B cell (primary cell): ENCODE results near the gene TGFA. TPM values are rescaled to one million over a fixed set of nuclear protein-coding genes. Genes with fewer than 3 reads are reported as not detected.

Source experiments
- ATAC-seq: fragments of 200-7000 bp; cut with Tn5 transposase; one replicate; pipeline ENCODE4 v1.10.0; 2021; ENCODE audit warnings: low read depth, mild to moderate bottlenecking, moderate number of reproducible peaks, moderate library complexity
- CTCF ChIA-PET: fragments of 350-600 bp; sonication (Branson Sonifier 250); formaldehyde crosslinking; loops from one replicate; lab custom pipeline; 2021; ENCODE audit warnings: antibody characterized with exemption, inconsistent platforms; lab: Charles Lee
- POLR2A ChIA-PET: fragments of 350-600 bp; sonication (Branson Sonifier 250); formaldehyde crosslinking; loops from one replicate; lab custom pipeline; 2021; ENCODE audit warnings: antibody characterized with exemption; lab: Charles Lee
- DNase-seq: peaks from one replicate; pipeline ENCODE4 v3.0.0; 2013
- H2AFZ ChIP-seq: 2 replicates; pipeline ENCODE4 v1.6.1; 2012; ENCODE audit warnings: mild to moderate bottlenecking, low read depth, low read length; ENCODE audit not compliant: insufficient read depth, poor library complexity, severe bottlenecking
- H3K27ac ChIP-seq, 2 donors: 1 replicate in 1 of 2; 2 replicates in 1 of 2; pipeline ENCODE4 v1.5.1; 2012 to 2013; ENCODE audit warnings: low read length in 2 of 2, mild to moderate bottlenecking in 2 of 2, moderate library complexity in 1 of 2
- H3K27me3 ChIP-seq, 4 experiments: fragments of 200-600 bp in 1 of 4; sonication (generic) in 1 of 4; replicated peaks in 1 of 4; 1 replicate in 2 of 4; 2 replicates in 2 of 4; pipeline versions ENCODE4 v1.6.1 to v1.7.0; 2013 to 2016; ENCODE audit warnings: low read length in 3 of 4, mild to moderate bottlenecking in 2 of 4, mixed read lengths in 1 of 4, moderate library complexity in 1 of 4; ENCODE audit not compliant: insufficient read depth in 4 of 4, control insufficient read depth in 3 of 4; ENCODE audit errors: control extremely low read depth in 1 of 4
- H3K36me3 ChIP-seq, 2 experiments: replicated peaks in 1 of 2; 1 replicate in 1 of 2; 2 replicates in 1 of 2; pipeline versions ENCODE4 v1.6.1 to v1.7.1; 2013; ENCODE audit warnings: low read length in 1 of 2; ENCODE audit not compliant: insufficient read depth in 2 of 2, control insufficient read depth in 1 of 2; ENCODE audit errors: control extremely low read depth in 1 of 2, extremely low read depth in 1 of 2
- H3K4me1 ChIP-seq, 2 donors: fragments of 200-600 bp in 1 of 2; sonication (generic) in 1 of 2; 1 replicate in 1 of 2; 2 replicates in 1 of 2; pipeline versions ENCODE4 v1.5.1 to v1.6.1; 2013 to 2017; ENCODE audit warnings: low read length in 2 of 2; ENCODE audit not compliant: control insufficient read depth in 2 of 2, insufficient read depth in 2 of 2
- H3K4me2 ChIP-seq: replicated peaks from 2 replicates; pipeline ENCODE3; 2012; ENCODE audit warnings: mild to moderate bottlenecking, low read depth, low read length; ENCODE audit not compliant: poor library complexity, severe bottlenecking
- H3K4me3 ChIP-seq, 5 experiments: fragments of 200-600 bp in 1 of 5; sonication (generic) in 1 of 5; 1 replicate in 3 of 5; 2 replicates in 2 of 5; pipeline versions ENCODE4 v1.5.1 to v1.7.0; 2011 to 2016; ENCODE audit warnings: low read length in 4 of 5, mild to moderate bottlenecking in 4 of 5, low read depth in 2 of 5, control low read depth in 1 of 5, moderate library complexity in 1 of 5; ENCODE audit not compliant: insufficient read depth in 1 of 5; ENCODE audit errors: control extremely low read depth in 1 of 5, extremely low read depth in 1 of 5
- H3K79me2 ChIP-seq: fragments of 200-600 bp; sonication (generic); one replicate; pipeline ENCODE4 v1.6.0; 2016; ENCODE audit warnings: low read length; ENCODE audit not compliant: control insufficient read depth, insufficient read depth
- H3K9ac ChIP-seq: fragments of 200-600 bp; sonication (generic); 2 replicates; pipeline ENCODE4 v1.6.1; 2017; ENCODE audit warnings: mild to moderate bottlenecking, low read length, moderate library complexity
- H3K9me3 ChIP-seq, 3 donors: one replicate each; pipeline versions ENCODE4 v1.6.1 to v1.7.1; 2013; ENCODE audit warnings: low read length in 2 of 3; ENCODE audit not compliant: control insufficient read depth in 2 of 3, insufficient read depth in 1 of 3; ENCODE audit errors: control extremely low read depth in 1 of 3
- H4K20me1 ChIP-seq: 2 replicates; pipeline ENCODE4 v1.6.0; 2012; ENCODE audit warnings: mild to moderate bottlenecking, low read length; ENCODE audit not compliant: insufficient read depth, control insufficient read depth, poor library complexity, severe bottlenecking
- H3K27ac Mint-ChIP-seq: one replicate; pipeline ENCODE4 v1.8.0; 2021; ENCODE audit warnings: mixed read lengths
- H3K27me3 Mint-ChIP-seq: one replicate; pipeline ENCODE4 v1.8.0; 2021; ENCODE audit warnings: mixed read lengths
- H3K4me1 Mint-ChIP-seq: one replicate; pipeline ENCODE4 v1.8.0; 2021; ENCODE audit warnings: mixed read lengths
- H3K4me3 Mint-ChIP-seq: one replicate; pipeline ENCODE4 v1.8.0; 2021; ENCODE audit warnings: mixed read lengths
- H3K9me3 Mint-ChIP-seq: one replicate; pipeline ENCODE4 v1.8.0; 2022; ENCODE audit warnings: mixed read lengths; ENCODE audit not compliant: insufficient read depth
- EZH2 ChIP-seq: IDR thresholded peaks from 2 replicates; pipeline ENCODE4 v1.6.1; 2012; ENCODE audit warnings: borderline replicate concordance, low read depth, mild to moderate bottlenecking, moderate library complexity, low read length; ENCODE audit not compliant: insufficient read depth, poor library complexity, severe bottlenecking
- WGBS: methylation state at CpG from one replicate; pipeline ENCODE4 v1.1.5; 2013; ENCODE audit warnings: missing lambda C conversion rate; ENCODE audit not compliant: insufficient coverage; 5-methylcytosine and 5-hydroxymethylcytosine counted together
- intact Hi-C: fragments of 100-400 bp; cut with micrococcal nuclease; formaldehyde crosslinking; loops from one replicate; pipeline ENCODE4 v1.10.0; 2022
- polyA plus RNA-seq: library from polyadenylated mRNA; depleted of rRNA; stranded (reverse); fragments of >200 nt; gene quantifications from 2 replicates; pipeline ENCODE4 v1.2.3, GENCODE V29; 2012
- total RNA-seq, 2 donors: library from RNA; stranded (reverse); fragments of 120-200 nt in 1 of 2; gene quantifications; 1 replicate in 1 of 2; 2 replicates in 1 of 2; pipeline versions ENCODE4 v1.2.3 to v1.2.4, GENCODE V29; 2013 to 2022
- TF ChIP-seq, protein P1 (sequence below): fragments of 200-600 bp; IDR thresholded peaks from one replicate; pipeline ENCODE4 v1.8.0; 2022; ENCODE audit warnings: antibody characterized with exemption, mild to moderate bottlenecking

Gene TGFA
- total and polyA plus RNA-seq, 2 donors (not counting 1 experiment from before 2014, with no cell fraction given), result 0.04 TPM; not detected in 1

DNA sequence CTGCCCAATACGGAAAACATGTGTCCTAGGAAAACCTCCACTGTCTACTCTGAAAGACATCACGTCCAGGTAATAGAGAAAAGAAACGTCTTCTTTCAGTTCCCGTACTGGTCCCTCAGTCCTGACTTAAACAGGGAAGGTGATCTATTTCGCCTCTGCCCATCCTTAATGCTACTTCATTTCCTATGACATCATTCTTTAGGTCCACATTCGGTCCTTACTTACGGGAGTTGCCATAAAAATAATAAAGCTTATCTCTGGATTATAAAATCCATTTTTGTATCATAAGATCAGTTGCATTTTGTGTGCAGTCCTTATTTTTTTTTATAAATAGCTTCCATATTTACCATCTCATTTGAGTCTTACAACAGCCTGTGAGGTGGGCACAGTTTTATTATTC, 3.7 kb downstream of the TGFA start:
- Histone ChIP-seq H3K9ac (no peak overlapping the region), H3K79me2 (no peaks in the 10 kb centered on the region), H3K4me2 (no peak overlapping the region), H3K9me3 (peaks cover 0 to 4% (median 0%) of the 10 kb centered on the region in 3 donors), H3K4me3 (no peak overlapping the region), H3K27ac (no peak overlapping the region), H3K4me1 (peaks cover 20% of the 10 kb centered on the region in 2 donors), H3K36me3 (no peaks in the 10 kb centered on the region), H3K27me3 (peaks cover 0 to 34% (median 21%) of the 10 kb centered on the region in 4 experiments), H4K20me1 (no peaks in the 10 kb centered on the region), H2AFZ (no peak overlapping the region)
- no peak overlapping the region for H3K4me3 Mint-ChIP-seq
- TF ChIP-seq, protein P1, sequence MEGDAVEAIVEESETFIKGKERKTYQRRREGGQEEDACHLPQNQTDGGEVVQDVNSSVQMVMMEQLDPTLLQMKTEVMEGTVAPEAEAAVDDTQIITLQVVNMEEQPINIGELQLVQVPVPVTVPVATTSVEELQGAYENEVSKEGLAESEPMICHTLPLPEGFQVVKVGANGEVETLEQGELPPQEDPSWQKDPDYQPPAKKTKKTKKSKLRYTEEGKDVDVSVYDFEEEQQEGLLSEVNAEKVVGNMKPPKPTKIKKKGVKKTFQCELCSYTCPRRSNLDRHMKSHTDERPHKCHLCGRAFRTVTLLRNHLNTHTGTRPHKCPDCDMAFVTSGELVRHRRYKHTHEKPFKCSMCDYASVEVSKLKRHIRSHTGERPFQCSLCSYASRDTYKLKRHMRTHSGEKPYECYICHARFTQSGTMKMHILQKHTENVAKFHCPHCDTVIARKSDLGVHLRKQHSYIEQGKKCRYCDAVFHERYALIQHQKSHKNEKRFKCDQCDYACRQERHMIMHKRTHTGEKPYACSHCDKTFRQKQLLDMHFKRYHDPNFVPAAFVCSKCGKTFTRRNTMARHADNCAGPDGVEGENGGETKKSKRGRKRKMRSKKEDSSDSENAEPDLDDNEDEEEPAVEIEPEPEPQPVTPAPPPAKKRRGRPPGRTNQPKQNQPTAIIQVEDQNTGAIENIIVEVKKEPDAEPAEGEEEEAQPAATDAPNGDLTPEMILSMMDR, result no peak
- no peak for TF ChIP-seq EZH2
- WGBS, result 92% methylated on average over 4 of the region's 7 CpGs
- intact Hi-C loops, result no loop called here
- DNase-seq (no peak), ATAC-seq (no peak)
- ChIA-PET POLR2A (no interaction called here), CTCF (no interaction called here)
- no peaks in the 10 kb centered on the region for H3K9me3 Mint-ChIP-seq
- no peak overlapping the region for H3K27ac Mint-ChIP-seq
- peaks cover 45% of the 10 kb centered on the region for H3K27me3 Mint-ChIP-seq
- peaks cover 19% of the 10 kb centered on the region for H3K4me1 Mint-ChIP-seq

DNA sequence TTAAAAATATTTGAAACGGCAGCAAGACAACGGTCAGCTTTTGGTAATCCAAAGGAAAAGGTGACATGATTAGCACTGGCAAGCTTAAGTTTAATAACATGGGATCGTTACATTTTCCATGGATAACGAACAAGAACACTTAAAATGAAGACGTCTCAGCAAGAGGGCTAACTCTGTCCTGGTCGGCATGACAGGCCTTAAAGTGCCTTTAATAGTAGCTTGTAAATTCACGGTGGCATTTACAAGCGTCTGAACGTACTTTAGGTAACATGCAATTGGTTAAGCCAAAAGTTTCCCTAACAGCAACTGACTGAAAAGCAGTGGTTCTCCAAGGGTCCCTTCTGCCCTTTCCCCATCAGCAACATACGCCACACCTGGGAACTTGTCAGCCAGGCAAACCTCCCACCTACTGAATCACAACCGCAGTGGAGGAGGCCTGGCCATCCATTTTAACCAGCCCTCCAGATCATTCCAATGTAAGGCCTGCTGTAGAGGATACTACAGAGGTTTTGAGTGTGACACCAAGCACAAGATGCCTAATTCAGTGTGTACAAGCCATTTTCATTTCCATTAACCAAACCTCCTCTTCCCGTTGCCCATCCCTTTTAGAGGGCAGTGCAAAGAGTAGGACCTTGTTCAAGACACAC, 4.4 kb downstream of the TGFA start:
- CTCF ChIA-PET, result no interaction called here
- TF ChIP-seq, protein P1, result no peak
- no peak for TF ChIP-seq EZH2
- 96% methylated on average over 10 of the region's 12 CpGs for WGBS
- H2AFZ ChIP-seq, result no peak overlapping the region
- intact Hi-C loops, result no loop called here
- H3K27me3 Mint-ChIP-seq, result peaks cover 43% of the 10 kb centered on the region
- no peaks in the 10 kb centered on the region for H3K36me3 ChIP-seq
- peaks cover 0 to 26% (median 18%) of the 10 kb centered on the region in 4 experiments for H3K27me3 ChIP-seq
- no peak overlapping the region for H3K4me2 ChIP-seq
- H3K4me3 Mint-ChIP-seq, result no peak overlapping the region
- POLR2A ChIA-PET, result no interaction called here
- ATAC-seq (no peak), DNase-seq (no peak)
- no peak overlapping the region for H3K9ac ChIP-seq
- H3K4me1 ChIP-seq, result peaks cover 13 to 14% of the 10 kb centered on the region in 2 donors
- H3K4me1 Mint-ChIP-seq, result peaks cover 12% of the 10 kb centered on the region
- H3K9me3 Mint-ChIP-seq, result no peaks in the 10 kb centered on the region
- peaks cover 0 to 4% (median 0%) of the 10 kb centered on the region in 3 donors for H3K9me3 ChIP-seq
- no peak overlapping the region for H3K27ac Mint-ChIP-seq
- no peaks in the 10 kb centered on the region for H3K79me2 ChIP-seq
- H4K20me1 ChIP-seq, result no peaks in the 10 kb centered on the region
- H3K4me3 ChIP-seq, result no peak overlapping the region
- no peak overlapping the region for H3K27ac ChIP-seq
